Dendritic cell treated with granulocyte-macrophage colony-stimulating factor and Interleukin-4, amounts not matched to agents 40 ng/mL and 50 ng/mL, for 4 days (primary cell): ENCODE data around the gene IRF5.
"Not testable (repeated sequence)": the region's sequence is repeated elsewhere in the genome, so short reads cannot be mapped to it uniquely, and the experiment has no call there.

Experiments used
- H3K27ac Mint-ChIP-seq: one replicate; pipeline ENCODE4 v1.8.0; 2022; ENCODE audit warnings: mild to moderate bottlenecking, mixed read lengths
- H3K27me3 Mint-ChIP-seq: one replicate; pipeline ENCODE4 v1.8.0; 2022; ENCODE audit warnings: mild to moderate bottlenecking, mixed read lengths
- H3K36me3 Mint-ChIP-seq: one replicate; pipeline ENCODE4 v1.8.0; 2022; ENCODE audit warnings: low read depth, mixed read lengths
- H3K4me1 Mint-ChIP-seq: one replicate; pipeline ENCODE4 v1.8.0; 2022; ENCODE audit warnings: low read depth, mixed read lengths
- H3K4me3 Mint-ChIP-seq: one replicate; pipeline ENCODE4 v1.8.0; 2022; ENCODE audit warnings: mild to moderate bottlenecking, moderate library complexity, mixed read lengths
- H3K9me3 Mint-ChIP-seq: one replicate; pipeline ENCODE4 v1.8.0; 2022; ENCODE audit warnings: mixed read lengths
- intact Hi-C: fragments of 100-400 bp; cut with micrococcal nuclease; formaldehyde crosslinking; loops from one replicate; pipeline ENCODE4 v1.15.0; 2022

IRF5 gene

GRCh38 chr7:128936798-128937197, 929 bp upstream of the IRF5 start:
- H3K9me3 Mint-ChIP-seq = no peaks in the 10 kb centered on the region

GRCh38 chr7:128937271-128937646, 468 bp upstream of the IRF5 start:
- Mint-ChIP-seq H3K27ac (peak overlapping the region; percentile 96), H3K36me3 (peaks cover 49% of the 10 kb centered on the region), H3K9me3 (no peaks in the 10 kb centered on the region), H3K4me3 (peak overlapping the region; percentile 98), H3K27me3 (no peaks in the 10 kb centered on the region), H3K4me1 (peaks cover 65% of the 10 kb centered on the region)
- intact Hi-C loops = no loop called here

More at GRCh38 chr7:128936798-128937197, 929 bp upstream of the IRF5 start:
- peaks cover 44% of the 10 kb centered on the region for H3K36me3 Mint-ChIP-seq
- peak overlapping the region; percentile 98 for H3K4me3 Mint-ChIP-seq
- peak overlapping the region; percentile 96 for H3K27ac Mint-ChIP-seq
- intact Hi-C loops = no loop called here
- peaks cover 65% of the 10 kb centered on the region for H3K4me1 Mint-ChIP-seq
- no peaks in the 10 kb centered on the region for H3K27me3 Mint-ChIP-seq

GRCh38 chr7:128938544-128939074, 882 bp downstream of the IRF5 start:
- H3K36me3 Mint-ChIP-seq = peaks cover 62% of the 10 kb centered on the region
- H3K27ac Mint-ChIP-seq = peak overlapping the region; percentile 96
- peak overlapping the region; percentile 98 for H3K4me3 Mint-ChIP-seq
- no peaks in the 10 kb centered on the region for H3K9me3 Mint-ChIP-seq
- intact Hi-C loops = no loop called here
- H3K27me3 Mint-ChIP-seq = no peaks in the 10 kb centered on the region
- peaks cover 56% of the 10 kb centered on the region for H3K4me1 Mint-ChIP-seq

- Mint-ChIP-seq H3K27ac (peak overlapping the region; percentile 96), H3K9me3 (no peaks in the 10 kb centered on the region), H3K27me3 (no peaks in the 10 kb centered on the region), H3K36me3 (peaks cover 69% of the 10 kb centered on the region), H3K4me1 (peaks cover 57% of the 10 kb centered on the region), H3K4me3 (peak overlapping the region; percentile 98)
- intact Hi-C loops = no loop called here
Measured at GRCh38 chr7:128939075-128939860, 1.5 kb downstream of the IRF5 start.

- Mint-ChIP-seq H3K27ac (peak overlapping the region; percentile 96), H3K9me3 (no peaks in the 10 kb centered on the region), H3K4me3 (peak overlapping the region; percentile 98), H3K36me3 (peaks cover 76% of the 10 kb centered on the region), H3K27me3 (no peaks in the 10 kb centered on the region), H3K4me1 (peaks cover 57% of the 10 kb centered on the region)
- intact Hi-C loops = loop anchor here (2.0 kb wide), 1 partner anchor 35 kb away; no protein-coding TSS in a partner anchor
Measured at GRCh38 chr7:128939861-128940410, 2.2 kb downstream of the IRF5 start.

- H3K4me1 Mint-ChIP-seq = peaks cover 58% of the 10 kb centered on the region
- peak overlapping the region; percentile 96 for H3K27ac Mint-ChIP-seq
- peak overlapping the region; percentile 98 for H3K4me3 Mint-ChIP-seq
- H3K9me3 Mint-ChIP-seq = no peaks in the 10 kb centered on the region
- no peaks in the 10 kb centered on the region for H3K27me3 Mint-ChIP-seq
- peaks cover 83% of the 10 kb centered on the region for H3K36me3 Mint-ChIP-seq
- intact Hi-C loops = loop anchor here (2.0 kb wide), 1 partner anchor 36 kb away; no protein-coding TSS in a partner anchor
Measured at GRCh38 chr7:128940494-128941322, 3.0 kb downstream of the IRF5 start.

GRCh38 chr7:128941323-128941890, 3.7 kb downstream of the IRF5 start:
- no peaks in the 10 kb centered on the region for H3K27me3 Mint-ChIP-seq
- intact Hi-C loops = loop anchor here (2.0 kb wide), 1 partner anchor 37 kb away; no protein-coding TSS in a partner anchor
- no peaks in the 10 kb centered on the region for H3K9me3 Mint-ChIP-seq
- H3K4me1 Mint-ChIP-seq = peaks cover 65% of the 10 kb centered on the region
- peak overlapping the region; percentile 98 for H3K4me3 Mint-ChIP-seq
- H3K27ac Mint-ChIP-seq = peak overlapping the region; percentile 96
- peaks cover 90% of the 10 kb centered on the region for H3K36me3 Mint-ChIP-seq

GRCh38 chr7:128941946-128942526, 4.3 kb downstream of the IRF5 start:
- Mint-ChIP-seq H3K27me3 (no peaks in the 10 kb centered on the region), H3K27ac (peak overlapping the region; percentile 96), H3K4me3 (peak overlapping the region; percentile 98), H3K36me3 (peaks cover 94% of the 10 kb centered on the region), H3K4me1 (peaks cover 66% of the 10 kb centered on the region), H3K9me3 (no peaks in the 10 kb centered on the region)
- intact Hi-C loops = loop anchor here (2.0 kb wide), 1 partner anchor 37 kb away; no protein-coding TSS in a partner anchor

- Mint-ChIP-seq H3K4me1 (peaks cover 73% of the 10 kb centered on the region), H3K36me3 (peaks cover 100% of the 10 kb centered on the region), H3K27ac (peak overlapping the region; percentile 67)
- H3K4me3 Mint-ChIP-seq, intact Hi-C loops, H3K27me3 Mint-ChIP-seq, H3K9me3 Mint-ChIP-seq: not testable (repeated sequence)
Measured at GRCh38 chr7:128943251-128943650, 5.5 kb downstream of the IRF5 start.

- Mint-ChIP-seq H3K4me1 (peaks cover 86% of the 10 kb centered on the region), H3K27me3 (no peaks in the 10 kb centered on the region), H3K27ac (peak overlapping the region; percentile 67), H3K4me3 (peak overlapping the region; percentile 54), H3K36me3 (peaks cover 100% of the 10 kb centered on the region), H3K9me3 (no peaks in the 10 kb centered on the region)
- intact Hi-C loops = no loop called here
Measured at GRCh38 chr7:128944487-128945236, 6.9 kb downstream of the IRF5 start.

GRCh38 chr7:128945668-128946366, 8.1 kb downstream of the IRF5 start:
- Mint-ChIP-seq H3K4me3 (no peak overlapping the region), H3K27ac (peak overlapping the region; percentile 25), H3K9me3 (no peaks in the 10 kb centered on the region), H3K36me3 (peaks cover 100% of the 10 kb centered on the region), H3K4me1 (peaks cover 85% of the 10 kb centered on the region), H3K27me3 (no peaks in the 10 kb centered on the region)
- intact Hi-C loops = no loop called here
